Fibroblast of the conjunctiva (primary cell): ENCODE results near the gene IRS1.
A peak's percentile ranks its signal among the peaks of the same experiment; 100 is the strongest.
"Not testable (repeated sequence)": the region's sequence is repeated elsewhere in the genome, so short reads cannot be mapped to it uniquely, and the experiment has no call there.

Experiments used
- DNase-seq: peaks from one replicate; pipeline ENCODE4 v3.0.0-alpha.2; 2010; ENCODE audit warnings: low read depth

The IRS1 gene

GRCh38 chr2:226799211-226799975 is at the start of gene IRS1:
Gene IRS1 (minus strand): TSS chr2:226799820. CDS start chr2:226798738, 1,082 bp downstream.
- DNase-seq: peak; percentile 57

GRCh38 chr2:226849349-226849748 is 49.7 kb upstream of the IRS1 start:
- DNase-seq: no peak

- no peak for DNase-seq
These were observed 47.9 kb upstream of the IRS1 start for GRCh38 chr2:226847511-226847910.

GRCh38 chr2:226847090-226847489 is 47.5 kb upstream of the IRS1 start:
- no peak for DNase-seq

GRCh38 chr2:226845386-226846116 is 45.9 kb upstream of the IRS1 start:
- no peak for DNase-seq

- DNase-seq: not testable (repeated sequence)
These were observed 43.4 kb upstream of the IRS1 start for GRCh38 chr2:226843001-226843400.

- no peak for DNase-seq
These were observed 40.3 kb upstream of the IRS1 start for GRCh38 chr2:226839951-226840350.

- no peak for DNase-seq
These were observed 39.5 kb upstream of the IRS1 start for GRCh38 chr2:226839161-226839560.

- no peak for DNase-seq
These were observed 39.1 kb upstream of the IRS1 start for GRCh38 chr2:226838722-226839121.

GRCh38 chr2:226837787-226838603 is 38.4 kb upstream of the IRS1 start:
- no peak for DNase-seq

- no peak for DNase-seq
These were observed 37.7 kb upstream of the IRS1 start for GRCh38 chr2:226837334-226837733.

GRCh38 chr2:226836548-226836885 is 36.9 kb upstream of the IRS1 start:
- no peak for DNase-seq

- peak; percentile 87 for DNase-seq
These were observed 36.4 kb upstream of the IRS1 start, which contains the start of gene RHBDD1 for GRCh38 chr2:226835796-226836547. Gene RHBDD1 (plus strand): TSS chr2:226836054. CDS start chr2:226864694, 28,640 bp downstream.

- DNase-seq: no peak
These were observed 35.8 kb upstream of the IRS1 start for GRCh38 chr2:226835420-226835795.

GRCh38 chr2:226834880-226835279 is 35.3 kb upstream of the IRS1 start:
- DNase-seq: not testable (repeated sequence)

GRCh38 chr2:226832061-226832460 is 32.4 kb upstream of the IRS1 start:
- no peak for DNase-seq

- DNase-seq: no peak
These were observed 31.6 kb upstream of the IRS1 start for GRCh38 chr2:226831266-226831665.

- DNase-seq: no peak
These were observed 30.4 kb upstream of the IRS1 start for GRCh38 chr2:226829721-226830631.

- no peak for DNase-seq
These were observed 28.6 kb upstream of the IRS1 start for GRCh38 chr2:226828191-226828590.

- no peak for DNase-seq
These were observed 25.4 kb upstream of the IRS1 start for GRCh38 chr2:226825056-226825455.

GRCh38 chr2:226818930-226819329 is 19.3 kb upstream of the IRS1 start:
- no peak for DNase-seq
